Measurements from ENCODE around the gene IFFO2.
A peak's percentile ranks its signal among the peaks of the same experiment; 100 is the strongest.

IFFO2 gene

GRCh38 chr1:18934205-18935000 lies 22.1 kb downstream of the IFFO2 start:
- no peak overlapping the region for H3K4me3 ChIP-seq (ENCODE audit: extremely low read depth, insufficient read depth, low read length, poor library complexity, severe bottlenecking)
- no peaks in the 10 kb centered on the region for H3K36me3 ChIP-seq (ENCODE audit: control insufficient read depth, insufficient read depth, low read length)
- peaks cover 37% of the 10 kb centered on the region for H3K4me1 ChIP-seq (ENCODE audit: control insufficient read depth, insufficient read depth, low read length, poor library complexity, severe bottlenecking)
- 84 to 86% methylated on average over 10 to 11 of the region's 14 CpGs for WGBS, 2 experiments (ENCODE audit: insufficient coverage in 2 of 2)
- no peak overlapping the region for H3K27ac ChIP-seq (ENCODE audit: low read depth, low read length, severe bottlenecking)
- H3K9me3 ChIP-seq (ENCODE audit: control insufficient read depth, low read length) = no peaks in the 10 kb centered on the region

GRCh38 chr1:18932879-18933278 lies 23.6 kb downstream of the IFFO2 start:
- H3K9me3 ChIP-seq (ENCODE audit: control insufficient read depth, low read length) = no peaks in the 10 kb centered on the region
- 60 to 63% methylated on average over 1 to 2 of the region's 7 CpGs for WGBS, 2 experiments (ENCODE audit: insufficient coverage in 2 of 2)
- H3K36me3 ChIP-seq (ENCODE audit: control insufficient read depth, insufficient read depth, low read length) = no peaks in the 10 kb centered on the region
- no peak overlapping the region for H3K4me3 ChIP-seq (ENCODE audit: extremely low read depth, insufficient read depth, low read length, poor library complexity, severe bottlenecking)
- peaks cover 33% of the 10 kb centered on the region for H3K4me1 ChIP-seq (ENCODE audit: control insufficient read depth, insufficient read depth, low read length, poor library complexity, severe bottlenecking)
- H3K27ac ChIP-seq (ENCODE audit: low read depth, low read length, severe bottlenecking) = no peak overlapping the region

GRCh38 chr1:18932387-18932786 lies 24.1 kb downstream of the IFFO2 start:
- H3K4me3 ChIP-seq (ENCODE audit: extremely low read depth, insufficient read depth, low read length, poor library complexity, severe bottlenecking) = no peak overlapping the region
- H3K4me1 ChIP-seq (ENCODE audit: control insufficient read depth, insufficient read depth, low read length, poor library complexity, severe bottlenecking) = peaks cover 38% of the 10 kb centered on the region
- WGBS, 2 experiments (ENCODE audit: insufficient coverage in 2 of 2) = 80 to 90% methylated on average over 4 to 5 of the region's 5 CpGs
- no peaks in the 10 kb centered on the region for H3K36me3 ChIP-seq (ENCODE audit: control insufficient read depth, insufficient read depth, low read length)
- no peaks in the 10 kb centered on the region for H3K9me3 ChIP-seq (ENCODE audit: control insufficient read depth, low read length)
- H3K27ac ChIP-seq (ENCODE audit: low read depth, low read length, severe bottlenecking) = no peak overlapping the region

GRCh38 chr1:18931730-18932129 lies 24.7 kb downstream of the IFFO2 start:
- WGBS, 2 experiments (ENCODE audit: insufficient coverage in 2 of 2) = 82 to 86% methylated on average over 8 to 10 of the region's 10 CpGs
- no peak overlapping the region for H3K27ac ChIP-seq (ENCODE audit: low read depth, low read length, severe bottlenecking)
- no peaks in the 10 kb centered on the region for H3K9me3 ChIP-seq (ENCODE audit: control insufficient read depth, low read length)
- peaks cover 38% of the 10 kb centered on the region for H3K4me1 ChIP-seq (ENCODE audit: control insufficient read depth, insufficient read depth, low read length, poor library complexity, severe bottlenecking)
- no peak overlapping the region for H3K4me3 ChIP-seq (ENCODE audit: extremely low read depth, insufficient read depth, low read length, poor library complexity, severe bottlenecking)
- no peaks in the 10 kb centered on the region for H3K36me3 ChIP-seq (ENCODE audit: control insufficient read depth, insufficient read depth, low read length)

- Histone ChIP-seq H3K4me3 (ENCODE audit: extremely low read depth, insufficient read depth, low read length, poor library complexity, severe bottlenecking) (no peak overlapping the region), H3K27ac (ENCODE audit: low read depth, low read length, severe bottlenecking) (no peak overlapping the region), H3K9me3 (ENCODE audit: control insufficient read depth, low read length) (no peaks in the 10 kb centered on the region), H3K4me1 (ENCODE audit: control insufficient read depth, insufficient read depth, low read length, poor library complexity, severe bottlenecking) (peaks cover 47% of the 10 kb centered on the region), H3K36me3 (ENCODE audit: control insufficient read depth, insufficient read depth, low read length) (no peaks in the 10 kb centered on the region)
- 91 to 96% methylated on average over 4 to 7 of the region's 7 CpGs for WGBS, 2 experiments (ENCODE audit: insufficient coverage in 2 of 2)
Measured at GRCh38 chr1:18929686-18930085, 26.8 kb downstream of the IFFO2 start.

GRCh38 chr1:18928985-18929384 lies 27.5 kb downstream of the IFFO2 start:
- WGBS, 2 experiments (ENCODE audit: insufficient coverage in 2 of 2) = 90 to 96% methylated on average over 4 of the region's 6 CpGs
- H3K36me3 ChIP-seq (ENCODE audit: control insufficient read depth, insufficient read depth, low read length) = no peaks in the 10 kb centered on the region
- H3K4me3 ChIP-seq (ENCODE audit: extremely low read depth, insufficient read depth, low read length, poor library complexity, severe bottlenecking) = no peak overlapping the region
- peaks cover 54% of the 10 kb centered on the region for H3K4me1 ChIP-seq (ENCODE audit: control insufficient read depth, insufficient read depth, low read length, poor library complexity, severe bottlenecking)
- no peak overlapping the region for H3K27ac ChIP-seq (ENCODE audit: low read depth, low read length, severe bottlenecking)
- no peaks in the 10 kb centered on the region for H3K9me3 ChIP-seq (ENCODE audit: control insufficient read depth, low read length)

- WGBS, 2 experiments (ENCODE audit: insufficient coverage in 2 of 2) = 85 to 93% methylated on average over 4 to 7 of the region's 8 CpGs
- H3K36me3 ChIP-seq (ENCODE audit: control insufficient read depth, insufficient read depth, low read length) = no peaks in the 10 kb centered on the region
- H3K9me3 ChIP-seq (ENCODE audit: control insufficient read depth, low read length) = no peaks in the 10 kb centered on the region
- no peak overlapping the region for H3K27ac ChIP-seq (ENCODE audit: low read depth, low read length, severe bottlenecking)
- no peak overlapping the region for H3K4me3 ChIP-seq (ENCODE audit: extremely low read depth, insufficient read depth, low read length, poor library complexity, severe bottlenecking)
- H3K4me1 ChIP-seq (ENCODE audit: control insufficient read depth, insufficient read depth, low read length, poor library complexity, severe bottlenecking) = peaks cover 60% of the 10 kb centered on the region
Measured at GRCh38 chr1:18928406-18928805, 28.1 kb downstream of the IFFO2 start.

- Histone ChIP-seq H3K27ac (ENCODE audit: low read depth, low read length, severe bottlenecking) (peak overlapping the region; percentile 5), H3K4me3 (ENCODE audit: extremely low read depth, insufficient read depth, low read length, poor library complexity, severe bottlenecking) (no peak overlapping the region), H3K36me3 (ENCODE audit: control insufficient read depth, insufficient read depth, low read length) (no peaks in the 10 kb centered on the region), H3K9me3 (ENCODE audit: control insufficient read depth, low read length) (no peaks in the 10 kb centered on the region), H3K4me1 (ENCODE audit: control insufficient read depth, insufficient read depth, low read length, poor library complexity, severe bottlenecking) (peaks cover 63% of the 10 kb centered on the region)
- WGBS, 2 experiments (ENCODE audit: insufficient coverage in 2 of 2) = 75 to 80% methylated on average over 4 to 8 of the region's 12 CpGs
Measured at GRCh38 chr1:18927654-18928272, 28.7 kb downstream of the IFFO2 start.

- Histone ChIP-seq H3K36me3 (ENCODE audit: control insufficient read depth, insufficient read depth, low read length) (no peaks in the 10 kb centered on the region), H3K4me3 (ENCODE audit: extremely low read depth, insufficient read depth, low read length, poor library complexity, severe bottlenecking) (no peak overlapping the region), H3K4me1 (ENCODE audit: control insufficient read depth, insufficient read depth, low read length, poor library complexity, severe bottlenecking) (peaks cover 67% of the 10 kb centered on the region), H3K9me3 (ENCODE audit: control insufficient read depth, low read length) (no peaks in the 10 kb centered on the region), H3K27ac (ENCODE audit: low read depth, low read length, severe bottlenecking) (peak overlapping the region; percentile 97)
- 91 to 95% methylated on average over 12 to 16 of the region's 16 CpGs for WGBS, 2 experiments (ENCODE audit: insufficient coverage in 2 of 2)
Measured at GRCh38 chr1:18927082-18927653, 29.3 kb downstream of the IFFO2 start.

- no peak overlapping the region for H3K4me3 ChIP-seq (ENCODE audit: extremely low read depth, insufficient read depth, low read length, poor library complexity, severe bottlenecking)
- 32 to 55% methylated on average over 7 to 8 of the region's 13 CpGs for WGBS, 2 experiments (ENCODE audit: insufficient coverage in 2 of 2)
- no peaks in the 10 kb centered on the region for H3K9me3 ChIP-seq (ENCODE audit: control insufficient read depth, low read length)
- H3K36me3 ChIP-seq (ENCODE audit: control insufficient read depth, insufficient read depth, low read length) = no peaks in the 10 kb centered on the region
- peak overlapping the region; percentile 97 for H3K27ac ChIP-seq (ENCODE audit: low read depth, low read length, severe bottlenecking)
- H3K4me1 ChIP-seq (ENCODE audit: control insufficient read depth, insufficient read depth, low read length, poor library complexity, severe bottlenecking) = peaks cover 66% of the 10 kb centered on the region
Measured at GRCh38 chr1:18926315-18927081, 30.0 kb downstream of the IFFO2 start.

All from mesodermal cell (in vitro differentiated cells).